Adrenal gland (tissue), 5 donors: ENCODE results near the gene AUTS2.

Source experiments
- POLR2A ChIP-seq, 2 donors: fragments of 450-650 bp; IDR thresholded peaks; one replicate each; pipeline ENCODE4 v1.6.1; 2017; ENCODE audit warnings: antibody characterized with exemption in 2 of 2, mild to moderate bottlenecking in 2 of 2, moderate library complexity in 1 of 2
- TF ChIP-seq, protein P1 (sequence below), 6 experiments: fragments of 450-650 bp in 4 of 6; fragments of 200-600 bp in 2 of 6; sonication (generic) in 1 of 6; IDR thresholded peaks; 1 replicate in 5 of 6; 2 replicates in 1 of 6; pipeline versions ENCODE4 v1.5.1 to v1.8.0; 2016 to 2021; ENCODE audit warnings: antibody characterized with exemption in 6 of 6, mild to moderate bottlenecking in 2 of 6, moderate library complexity in 1 of 6
- donor health status: DM: no; HTN: no; CAD: no.

DNA sequence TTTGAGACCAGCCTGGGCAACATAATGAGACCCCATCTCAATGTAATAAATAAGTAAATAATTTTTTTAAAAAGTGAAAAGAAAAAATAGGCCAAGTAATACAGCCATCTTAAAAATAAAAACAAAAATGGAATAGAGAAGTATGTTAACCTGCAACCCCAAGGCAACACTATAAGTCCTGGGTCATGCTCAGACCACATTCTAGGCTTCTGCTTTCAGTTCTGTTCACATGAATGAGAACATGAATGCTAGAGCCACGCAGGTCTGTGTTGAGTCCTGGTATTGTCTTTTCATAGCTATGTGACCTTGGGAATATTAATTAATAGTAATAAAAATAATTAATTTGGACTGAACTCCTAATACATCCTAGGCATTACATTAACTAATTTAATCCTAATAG, 284.0 kb downstream of the AUTS2 start:
- TF ChIP-seq, protein P1, sequence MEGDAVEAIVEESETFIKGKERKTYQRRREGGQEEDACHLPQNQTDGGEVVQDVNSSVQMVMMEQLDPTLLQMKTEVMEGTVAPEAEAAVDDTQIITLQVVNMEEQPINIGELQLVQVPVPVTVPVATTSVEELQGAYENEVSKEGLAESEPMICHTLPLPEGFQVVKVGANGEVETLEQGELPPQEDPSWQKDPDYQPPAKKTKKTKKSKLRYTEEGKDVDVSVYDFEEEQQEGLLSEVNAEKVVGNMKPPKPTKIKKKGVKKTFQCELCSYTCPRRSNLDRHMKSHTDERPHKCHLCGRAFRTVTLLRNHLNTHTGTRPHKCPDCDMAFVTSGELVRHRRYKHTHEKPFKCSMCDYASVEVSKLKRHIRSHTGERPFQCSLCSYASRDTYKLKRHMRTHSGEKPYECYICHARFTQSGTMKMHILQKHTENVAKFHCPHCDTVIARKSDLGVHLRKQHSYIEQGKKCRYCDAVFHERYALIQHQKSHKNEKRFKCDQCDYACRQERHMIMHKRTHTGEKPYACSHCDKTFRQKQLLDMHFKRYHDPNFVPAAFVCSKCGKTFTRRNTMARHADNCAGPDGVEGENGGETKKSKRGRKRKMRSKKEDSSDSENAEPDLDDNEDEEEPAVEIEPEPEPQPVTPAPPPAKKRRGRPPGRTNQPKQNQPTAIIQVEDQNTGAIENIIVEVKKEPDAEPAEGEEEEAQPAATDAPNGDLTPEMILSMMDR (IDR thresholded peaks at IDR 0.05), result no peak
- TF ChIP-seq POLR2A (IDR thresholded peaks at IDR 0.05), result no peak
